ENCODE data around the gene A4GALT.

A4GALT gene

GRCh38 chr22:42764895-42765363 lies 44.3 kb upstream of the A4GALT start:
- H3K4me1 ChIP-seq (ENCODE audit: insufficient read depth, low read length, severe bottlenecking), result peaks cover 39% of the 10 kb centered on the region
- no peak overlapping the region for H2AFZ ChIP-seq (ENCODE audit: low read length)

DNA sequence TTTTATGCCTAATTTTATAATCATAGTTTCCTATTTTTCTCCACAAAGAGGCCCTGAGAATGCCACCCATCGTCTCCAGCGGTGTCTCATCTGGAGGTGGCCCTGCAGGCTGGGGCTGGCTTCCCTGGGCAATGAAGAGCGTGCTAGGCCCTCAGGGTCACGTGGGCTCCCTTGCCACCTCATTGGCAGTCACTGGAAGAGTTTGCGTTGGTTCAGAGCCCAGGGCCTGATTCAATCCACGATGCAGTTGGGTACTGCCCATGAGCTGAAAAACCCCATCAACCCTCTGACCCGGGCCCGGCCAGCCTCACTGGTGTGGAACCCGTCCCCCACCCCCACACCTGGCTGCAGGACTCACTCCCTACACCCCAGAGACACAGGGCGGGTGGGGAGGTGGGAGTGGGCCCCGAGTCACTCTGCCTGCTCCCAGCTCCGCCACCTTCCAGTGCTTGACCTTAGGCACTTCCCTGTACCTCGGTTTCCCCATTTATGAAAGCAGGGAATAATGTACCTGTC lies 43.4 kb upstream of the A4GALT start:
- TF ChIP-seq, protein P1, sequence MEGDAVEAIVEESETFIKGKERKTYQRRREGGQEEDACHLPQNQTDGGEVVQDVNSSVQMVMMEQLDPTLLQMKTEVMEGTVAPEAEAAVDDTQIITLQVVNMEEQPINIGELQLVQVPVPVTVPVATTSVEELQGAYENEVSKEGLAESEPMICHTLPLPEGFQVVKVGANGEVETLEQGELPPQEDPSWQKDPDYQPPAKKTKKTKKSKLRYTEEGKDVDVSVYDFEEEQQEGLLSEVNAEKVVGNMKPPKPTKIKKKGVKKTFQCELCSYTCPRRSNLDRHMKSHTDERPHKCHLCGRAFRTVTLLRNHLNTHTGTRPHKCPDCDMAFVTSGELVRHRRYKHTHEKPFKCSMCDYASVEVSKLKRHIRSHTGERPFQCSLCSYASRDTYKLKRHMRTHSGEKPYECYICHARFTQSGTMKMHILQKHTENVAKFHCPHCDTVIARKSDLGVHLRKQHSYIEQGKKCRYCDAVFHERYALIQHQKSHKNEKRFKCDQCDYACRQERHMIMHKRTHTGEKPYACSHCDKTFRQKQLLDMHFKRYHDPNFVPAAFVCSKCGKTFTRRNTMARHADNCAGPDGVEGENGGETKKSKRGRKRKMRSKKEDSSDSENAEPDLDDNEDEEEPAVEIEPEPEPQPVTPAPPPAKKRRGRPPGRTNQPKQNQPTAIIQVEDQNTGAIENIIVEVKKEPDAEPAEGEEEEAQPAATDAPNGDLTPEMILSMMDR (IDR thresholded peaks at IDR 0.05; ENCODE audit: low read length), result no peak
- no peak for TF ChIP-seq EZH2 (IDR thresholded peaks at IDR 0.05; ENCODE audit: borderline replicate concordance, low read length)
- no peaks in the 10 kb centered on the region for H4K20me1 ChIP-seq (ENCODE audit: insufficient read depth, low read length)
- no peaks in the 10 kb centered on the region for H3K27me3 ChIP-seq (ENCODE audit: insufficient read depth, low read length)
- H3K4me2 ChIP-seq (ENCODE audit: low read length), result no peak overlapping the region
- peaks cover 30% of the 10 kb centered on the region for H3K4me1 ChIP-seq (ENCODE audit: insufficient read depth, low read length, severe bottlenecking)
- no peak overlapping the region for H2AFZ ChIP-seq (ENCODE audit: low read length)
- no peaks in the 10 kb centered on the region for H3F3A ChIP-seq (ENCODE audit: insufficient read depth, low read length)
- no peaks in the 10 kb centered on the region for H3K9me3 ChIP-seq (ENCODE audit: low read length)
- no peak overlapping the region for H3K4me3 ChIP-seq (ENCODE audit: low read depth, low read length, poor library complexity, severe bottlenecking)
- no peak overlapping the region for H3K27ac ChIP-seq (ENCODE audit: low read depth, low read length, poor library complexity, severe bottlenecking)
- no peaks in the 10 kb centered on the region for H3K36me3 ChIP-seq (ENCODE audit: insufficient read depth, low read length)
- H3K9ac ChIP-seq (ENCODE audit: low read length), result no peak overlapping the region
- H3K9me2 ChIP-seq (ENCODE audit: low read depth, low read length), result no peaks in the 10 kb centered on the region
- H3K79me2 ChIP-seq (ENCODE audit: insufficient read depth, low read length), result no peaks in the 10 kb centered on the region

More at GRCh38 chr22:42764895-42765363, 44.3 kb upstream of the A4GALT start:
- Histone ChIP-seq H3K4me2 (ENCODE audit: low read length) (no peak overlapping the region), H3K9ac (ENCODE audit: low read length) (no peak overlapping the region), H3K27me3 (ENCODE audit: insufficient read depth, low read length) (no peaks in the 10 kb centered on the region; the same call in 1 of the 2 replicates), H3K9me3 (ENCODE audit: low read length) (no peaks in the 10 kb centered on the region), H3K9me2 (ENCODE audit: low read depth, low read length) (no peaks in the 10 kb centered on the region), H3K4me3 (ENCODE audit: low read depth, low read length, poor library complexity, severe bottlenecking) (no peak overlapping the region), H3K27ac (ENCODE audit: low read depth, low read length, poor library complexity, severe bottlenecking) (no peak overlapping the region), H3K36me3 (ENCODE audit: insufficient read depth, low read length) (no peaks in the 10 kb centered on the region), H4K20me1 (ENCODE audit: insufficient read depth, low read length) (no peaks in the 10 kb centered on the region), H3F3A (ENCODE audit: insufficient read depth, low read length) (no peaks in the 10 kb centered on the region), H3K79me2 (ENCODE audit: insufficient read depth, low read length) (no peaks in the 10 kb centered on the region)
- no peak for TF ChIP-seq EZH2 (IDR thresholded peaks at IDR 0.05; ENCODE audit: borderline replicate concordance, low read length)
- TF ChIP-seq, protein P1 (IDR thresholded peaks at IDR 0.05; ENCODE audit: low read length), result no peak

- H3K27ac ChIP-seq (ENCODE audit: low read depth, low read length, poor library complexity, severe bottlenecking), result peak overlapping the region; percentile 74
- H3K9me2 ChIP-seq (ENCODE audit: low read depth, low read length), result no peaks in the 10 kb centered on the region
- H3K4me2 ChIP-seq (ENCODE audit: low read length), result peak overlapping the region; percentile 20; the same call in 1 of the 2 replicates
- H3K9me3 ChIP-seq (ENCODE audit: low read length), result no peaks in the 10 kb centered on the region
- H2AFZ ChIP-seq (ENCODE audit: low read length), result no peak overlapping the region
- H3K4me1 ChIP-seq (ENCODE audit: insufficient read depth, low read length, severe bottlenecking), result peaks cover 35% of the 10 kb centered on the region
- H4K20me1 ChIP-seq (ENCODE audit: insufficient read depth, low read length), result no peaks in the 10 kb centered on the region
- no peak overlapping the region for H3K4me3 ChIP-seq (ENCODE audit: low read depth, low read length, poor library complexity, severe bottlenecking)
- H3F3A ChIP-seq (ENCODE audit: insufficient read depth, low read length), result no peaks in the 10 kb centered on the region
- no peak for TF ChIP-seq EZH2 (IDR thresholded peaks at IDR 0.05; ENCODE audit: borderline replicate concordance, low read length)
- TF ChIP-seq, protein P1 (IDR thresholded peaks at IDR 0.05; ENCODE audit: low read length), result no peak
- no peaks in the 10 kb centered on the region for H3K27me3 ChIP-seq (ENCODE audit: insufficient read depth, low read length)
- H3K9ac ChIP-seq (ENCODE audit: low read length), result no peak overlapping the region
- H3K36me3 ChIP-seq (ENCODE audit: insufficient read depth, low read length), result no peaks in the 10 kb centered on the region
- H3K79me2 ChIP-seq (ENCODE audit: insufficient read depth, low read length), result no peaks in the 10 kb centered on the region
Observed at GRCh38 chr22:42760806-42761565, 40.3 kb upstream of the A4GALT start.
